Adrenal gland (tissue), 5 donors: ENCODE data around the gene NMRK1.

ENCODE experiments used
- CTCF ChIP-seq, 6 experiments: fragments of 450-650 bp in 4 of 6; fragments of 200-600 bp in 2 of 6; sonication (generic) in 1 of 6; IDR thresholded peaks; 1 replicate in 5 of 6; 2 replicates in 1 of 6; pipeline versions ENCODE4 v1.5.1 to v1.8.0; 2016 to 2021; ENCODE audit warnings: antibody characterized with exemption in 6 of 6, mild to moderate bottlenecking in 2 of 6, moderate library complexity in 1 of 6
- POLR2A ChIP-seq, 2 donors: fragments of 450-650 bp; IDR thresholded peaks; one replicate each; pipeline ENCODE4 v1.6.1; 2017; ENCODE audit warnings: antibody characterized with exemption in 2 of 2, mild to moderate bottlenecking in 2 of 2, moderate library complexity in 1 of 2
- donor health status: DM: no; HTN: no; CAD: no.

- TF ChIP-seq CTCF (IDR thresholded peaks at IDR 0.05) (no peak), POLR2A (IDR thresholded peaks at IDR 0.05) (no peak)
These were observed 42.2 kb upstream of the NMRK1 start for GRCh38 chr9:75130172-75130571.
